ENCODE measurements around the gene FOXF1. TPM values are rescaled to one million over a fixed set of nuclear protein-coding genes. Genes with fewer than 3 reads are reported as not detected.

Gene FOXF1
- total RNA-seq, 1 experiment from 2014 or later, result not detected

- TF ChIP-seq STAT6 (CRISPR knock-in tag; conservative IDR thresholded peaks at IDR 0.05; ENCODE audit: low read depth) (no peak), SP1 (CRISPR knock-in tag; conservative IDR thresholded peaks at IDR 0.05) (no peak), RORB (CRISPR knock-in tag; IDR thresholded peaks at IDR 0.05) (no peak), CREB1 (CRISPR knock-in tag; IDR thresholded peaks at IDR 0.05) (no peak), ELF4 (CRISPR knock-in tag; IDR thresholded peaks at IDR 0.05; ENCODE audit: low read depth) (no peak), USF1 (CRISPR knock-in tag; IDR thresholded peaks at IDR 0.05) (no peak), ZNF281 (CRISPR knock-in tag; IDR thresholded peaks at IDR 0.05) (no peak), ARID4B (CRISPR knock-in tag; IDR thresholded peaks at IDR 0.05; ENCODE audit: borderline replicate concordance) (no peak), OVOL2 (CRISPR knock-in tag; IDR thresholded peaks at IDR 0.05; ENCODE audit: borderline replicate concordance) (no peak)
Measured at GRCh38 chr16:86531641-86532525, 21.6 kb downstream of the FOXF1 start (continued).

DNA sequence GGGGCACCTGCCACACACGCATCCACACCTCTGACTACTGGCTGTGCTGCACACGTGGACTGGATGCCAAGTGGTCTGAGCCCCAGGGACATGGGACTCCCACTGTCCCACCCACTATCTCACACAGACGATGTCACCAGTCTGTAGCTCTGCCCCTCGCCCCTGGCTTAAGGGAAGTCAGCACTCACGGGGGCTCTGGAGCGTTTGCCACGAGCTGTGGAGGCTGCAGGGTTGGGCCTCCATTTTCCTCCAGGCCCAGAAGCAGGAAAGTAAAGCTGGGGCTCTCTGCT, 22.1 kb downstream of the FOXF1 start:
- peaks cover 5% of the 10 kb centered on the region; the same call in 1 of the 2 replicates for H3K36me3 Mint-ChIP-seq
- no peaks in the 10 kb centered on the region for H3K4me1 Mint-ChIP-seq
- ChIA-PET POLR2A (no interaction called here), CTCF (interaction anchor here (0.6 to 1.1 kb wide), 2 partner anchors 15 to 288 kb away, joined by 3 to 5 read pairs; no protein-coding TSS in a partner anchor)
- TF ChIP-seq SOX15 (CRISPR knock-in tag; IDR thresholded peaks at IDR 0.05) (no peak), ZBTB21 (CRISPR knock-in tag; IDR thresholded peaks at IDR 0.05; ENCODE audit: borderline replicate concordance) (no peak), EMX1 (CRISPR knock-in tag; IDR thresholded peaks at IDR 0.05) (no peak), CREB1 (CRISPR knock-in tag; IDR thresholded peaks at IDR 0.05) (no peak), GTF2I (CRISPR knock-in tag; conservative IDR thresholded peaks at IDR 0.05) (no peak), E2F4 (CRISPR knock-in tag; IDR thresholded peaks at IDR 0.05; ENCODE audit: borderline replicate concordance, low read depth) (no peak), MAX (CRISPR knock-in tag; IDR thresholded peaks at IDR 0.05) (no peak)
- TF ChIP-seq, protein P1, sequence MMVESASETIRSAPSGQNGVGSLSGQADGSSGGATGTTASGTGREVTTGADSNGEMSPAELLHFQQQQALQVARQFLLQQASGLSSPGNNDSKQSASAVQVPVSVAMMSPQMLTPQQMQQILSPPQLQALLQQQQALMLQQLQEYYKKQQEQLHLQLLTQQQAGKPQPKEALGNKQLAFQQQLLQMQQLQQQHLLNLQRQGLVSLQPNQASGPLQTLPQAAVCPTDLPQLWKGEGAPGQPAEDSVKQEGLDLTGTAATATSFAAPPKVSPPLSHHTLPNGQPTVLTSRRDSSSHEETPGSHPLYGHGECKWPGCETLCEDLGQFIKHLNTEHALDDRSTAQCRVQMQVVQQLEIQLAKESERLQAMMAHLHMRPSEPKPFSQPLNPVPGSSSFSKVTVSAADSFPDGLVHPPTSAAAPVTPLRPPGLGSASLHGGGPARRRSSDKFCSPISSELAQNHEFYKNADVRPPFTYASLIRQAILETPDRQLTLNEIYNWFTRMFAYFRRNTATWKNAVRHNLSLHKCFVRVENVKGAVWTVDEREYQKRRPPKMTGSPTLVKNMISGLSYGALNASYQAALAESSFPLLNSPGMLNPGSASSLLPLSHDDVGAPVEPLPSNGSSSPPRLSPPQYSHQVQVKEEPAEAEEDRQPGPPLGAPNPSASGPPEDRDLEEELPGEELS (CRISPR knock-in tag; IDR thresholded peaks at IDR 0.05), result no peak
- TF ChIP-seq, protein P2, sequence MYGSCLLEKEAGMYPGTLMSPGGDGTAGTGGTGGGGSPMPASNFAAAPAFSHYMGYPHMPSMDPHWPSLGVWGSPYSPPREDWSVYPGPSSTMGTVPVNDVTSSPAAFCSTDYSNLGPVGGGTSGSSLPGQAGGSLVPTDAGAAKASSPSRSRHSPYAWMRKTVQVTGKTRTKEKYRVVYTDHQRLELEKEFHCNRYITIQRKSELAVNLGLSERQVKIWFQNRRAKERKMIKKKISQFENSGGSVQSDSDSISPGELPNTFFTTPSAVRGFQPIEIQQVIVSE (CRISPR knock-in tag; IDR thresholded peaks at IDR 0.05; ENCODE audit: borderline replicate concordance), result no peak
- no peaks in the 10 kb centered on the region; the same call in 1 of the 2 replicates for H3K27me3 Mint-ChIP-seq (ENCODE audit: low read depth)
- DNase-seq (ENCODE audit: low spot score) (no peak), ATAC-seq (no peak)
- 0 out of 2 replicates have a peak, but pooled peaks cover 4% of the 10 kb centered on the region for H3K9me3 Mint-ChIP-seq
- no peak overlapping the region for H3K4me3 Mint-ChIP-seq
- H3K27ac Mint-ChIP-seq, result no peak overlapping the region

Measured in WTC11 (cell line).